VCaP (cell line): Measurements from ENCODE around the gene ZNF610.
"Not testable (repeated sequence)": the region's sequence is repeated elsewhere in the genome, so short reads cannot be mapped to it uniquely, and the experiment has no call there.

Experiments used
- H3K27ac ChIP-seq: fragments of 450-650 bp; 2 replicates; pipeline ENCODE4 v1.5.1; 2017
- CTCF ChIP-seq: fragments of 450-650 bp; conservative IDR thresholded peaks from 2 replicates; pipeline ENCODE4 v1.5.1; 2017; ENCODE audit warnings: mild to moderate bottlenecking, moderate library complexity

Gene ZNF610

GRCh38 chr19:52336117-52336790 is at the start of gene ZNF610:
TSS of gene ZNF610 (plus strand) at chr19:52336243. CDS start at chr19:52349173, 12,930 bp downstream.
- H3K27ac ChIP-seq = peak within 1 kb of the TSS; percentile 95
- no peak for TF ChIP-seq CTCF

- no peak for TF ChIP-seq CTCF
- no peak overlapping the region for H3K27ac ChIP-seq
These were observed 49.8 kb upstream of the ZNF610 start for GRCh38 chr19:52286256-52286655.

GRCh38 chr19:52291781-52292180 is 44.3 kb upstream of the ZNF610 start:
- no peak overlapping the region for H3K27ac ChIP-seq
- TF ChIP-seq CTCF = no peak

- H3K27ac ChIP-seq = not testable (repeated sequence)
These were observed 43.1 kb upstream of the ZNF610 start for GRCh38 chr19:52292946-52293345.

- no peak for TF ChIP-seq CTCF
- H3K27ac ChIP-seq = peak overlapping the region; percentile 90
These were observed 39.7 kb upstream of the ZNF610 start for GRCh38 chr19:52296400-52296772.

GRCh38 chr19:52296773-52297600 is 39.1 kb upstream of the ZNF610 start, which contains the start of gene ZNF480:
TSS of gene ZNF480 (plus strand) at chr19:52297169. CDS start at chr19:52300413, 3,244 bp downstream.
- TF ChIP-seq CTCF = no peak; the same call in 1 of the 2 replicates
- peak within 1 kb of the TSS; percentile 90 for H3K27ac ChIP-seq

GRCh38 chr19:52297601-52298364 is 38.3 kb upstream of the ZNF610 start:
- TF ChIP-seq CTCF = no peak
- H3K27ac ChIP-seq = peak overlapping the region; percentile 90
